T-helper 1 cell treated with Interleukin-12 subunit alpha and Interleukin-12 subunit beta and Interleukin-4 antibody, amounts not matched to agents 30 ng/mL and 1 ng/mL, for 36 hours (primary cell): ENCODE data around the gene ZMYM1. TPM values are rescaled to one million over a fixed set of nuclear protein-coding genes. Genes with fewer than 3 reads are reported as not detected.
"Not testable (repeated sequence)": the region's sequence is repeated elsewhere in the genome, so short reads cannot be mapped to it uniquely, and the experiment has no call there.

ENCODE experiments used
- intact Hi-C: fragments of 100-400 bp; cut with micrococcal nuclease; formaldehyde crosslinking; loops from one replicate; pipeline ENCODE4 v1.15.1; 2024
- total RNA-seq: library from RNA; stranded (reverse); gene quantifications from 2 replicates; pipeline ENCODE4 v1.2.3, GENCODE V29; 2022

ZMYM1 gene
- total RNA-seq: 11.9 and 12.9 TPM in 2 replicates

DNA sequence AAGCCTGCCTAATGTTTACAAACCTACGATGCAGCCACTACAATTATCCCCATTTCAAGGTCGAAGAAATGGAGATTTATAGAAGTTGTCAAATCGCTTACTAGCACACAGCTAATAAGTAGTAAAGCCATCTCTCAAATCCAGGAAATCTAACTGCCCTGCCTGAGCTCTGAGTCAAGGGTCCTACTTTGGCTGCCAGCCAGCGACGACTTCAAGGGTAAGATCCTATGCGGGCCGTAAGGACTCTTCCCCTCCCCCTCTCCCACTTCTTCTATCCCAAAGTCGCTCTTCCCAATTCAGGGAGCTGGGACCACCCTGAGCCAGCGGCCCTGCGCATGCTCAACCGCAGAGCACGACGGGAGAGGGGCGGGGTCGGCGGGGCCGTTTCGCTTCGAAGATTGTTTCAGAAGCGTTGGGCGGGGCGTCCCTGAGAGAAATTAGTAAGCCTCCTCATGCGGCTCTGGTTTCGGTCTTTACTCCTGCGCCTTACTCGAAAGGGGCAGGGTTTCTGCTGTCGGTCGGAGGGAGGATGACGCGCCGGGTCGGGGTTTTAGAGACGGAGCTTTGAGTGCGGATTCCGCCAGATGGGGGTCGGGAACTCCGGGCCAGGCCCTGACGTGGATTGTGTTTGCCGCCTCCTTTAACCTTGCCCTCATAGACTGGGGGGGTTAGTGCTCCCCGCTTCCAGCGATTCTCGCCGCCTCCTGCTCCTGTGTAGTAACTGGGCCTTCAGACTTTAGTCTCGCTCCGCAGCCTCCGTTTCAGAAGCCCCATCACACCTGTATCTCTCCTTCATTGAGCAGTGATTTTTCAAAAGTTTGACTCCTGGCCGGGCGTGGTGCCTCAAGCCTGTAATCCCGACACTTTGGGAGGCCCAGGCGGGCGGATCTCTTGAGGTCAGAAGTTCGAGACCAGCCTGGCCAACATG is at the start of gene ZMYM1:
Gene ZMYM1 (plus strand): TSS at position 383 of the 928 bp plus-strand sequence. CDS start 14,603 bp downstream, outside the sequence.
- intact Hi-C loops: loop anchor here (1.0 to 5.0 kb wide), 6 partner anchors 48 to 562 kb away; partner anchors contain the start of genes PSMB2, TMEM35B and ZMYM6

DNA sequence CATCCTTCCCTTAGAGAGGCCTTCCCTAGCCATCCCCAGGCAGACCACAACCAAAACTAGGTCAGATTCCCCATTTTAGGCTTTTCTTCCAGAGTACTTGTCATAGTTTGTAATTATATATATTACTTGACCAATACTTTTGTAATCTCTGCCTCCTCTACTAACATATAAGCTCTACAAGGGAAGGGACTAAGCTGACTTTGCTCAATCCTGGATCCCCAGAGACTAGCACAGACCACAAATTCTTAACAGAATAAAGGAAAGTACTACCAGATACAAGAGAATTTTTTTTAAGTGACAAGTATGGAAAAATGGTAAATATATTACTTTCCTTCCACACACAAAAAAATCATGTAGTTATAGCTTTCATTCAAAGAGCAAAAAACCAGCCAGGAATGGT is 49.4 kb upstream of the ZMYM1 start:
- intact Hi-C loops: loop anchor here (2.0 to 5.0 kb wide), 5 partner anchors 171 to 1193 kb away; partner anchors contain the start of genes CLSPN, KIAA0319L, NCDN and PSMB2

DNA sequence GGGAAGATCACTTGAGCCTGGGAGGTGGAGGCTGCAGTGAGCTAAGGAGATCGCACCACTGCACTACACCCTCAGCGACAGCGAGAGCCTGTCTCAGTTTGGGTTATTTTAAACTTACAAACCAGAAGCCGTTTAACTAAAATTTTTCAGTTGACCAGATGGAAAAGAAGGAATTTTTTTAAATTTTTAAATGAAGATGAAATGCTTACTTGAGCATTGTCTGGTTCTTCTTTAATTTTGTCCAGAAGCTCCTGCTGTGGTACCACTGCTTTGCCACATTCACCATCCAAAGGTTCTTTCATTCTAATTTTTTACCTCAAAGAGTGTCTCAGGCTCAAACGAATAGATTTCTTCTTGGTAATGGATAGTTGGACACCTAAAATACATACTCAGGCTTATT is 48.8 kb upstream of the ZMYM1 start:
- intact Hi-C loops: loop anchor here (2.0 to 5.0 kb wide), 5 partner anchors 172 to 1192 kb away; partner anchors contain the start of genes CLSPN, KIAA0319L, NCDN and PSMB2

- intact Hi-C loops: loop anchor here (1.0 to 5.0 kb wide), 11 partner anchors 46 to 1191 kb away; partner anchors contain the start of genes AGO1, CLSPN, KIAA0319L and NCDN
These were observed 48.3 kb upstream of the ZMYM1 start for GRCh38 chr1:35030756-35031446.

DNA sequence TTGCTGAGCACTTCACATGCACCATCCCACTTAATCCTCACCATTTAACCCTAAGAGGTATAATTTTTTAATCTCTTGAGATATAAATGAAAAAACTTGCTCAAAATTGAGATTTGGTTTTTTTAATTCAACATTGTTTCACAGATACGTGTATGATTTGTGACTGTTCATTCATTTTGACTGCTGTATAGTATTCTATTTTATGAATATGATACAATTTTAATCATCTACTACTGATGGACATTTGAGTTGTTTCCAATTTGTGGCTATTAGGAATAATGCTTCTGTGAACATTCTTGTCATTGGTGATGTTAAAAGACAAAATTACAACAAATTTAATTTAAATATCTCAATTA is 46.8 kb upstream of the ZMYM1 start:
- intact Hi-C loops: loop anchor here (5.0 kb wide), 3 partner anchors 525 to 1190 kb away; partner anchors contain the start of genes CLSPN, KIAA0319L, NCDN and THRAP3

DNA sequence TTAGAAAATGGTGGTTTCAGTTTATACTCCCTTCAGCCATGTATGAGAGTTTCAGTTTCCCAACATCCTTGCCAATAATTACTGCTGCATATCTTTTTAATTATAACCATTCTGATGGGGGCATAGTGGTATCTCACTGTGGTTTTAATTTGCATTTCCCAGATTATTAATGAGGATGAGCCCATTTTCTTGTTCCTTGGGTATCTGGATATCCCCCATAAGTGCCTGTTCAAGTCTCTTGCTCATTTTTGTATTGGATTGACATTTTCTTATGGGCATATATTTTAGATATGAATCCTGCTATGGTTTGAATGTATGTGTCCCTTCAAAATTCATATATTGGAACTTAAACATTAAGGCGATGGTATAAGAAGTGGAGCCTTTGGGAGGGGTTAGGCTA is 45.8 kb upstream of the ZMYM1 start:
- intact Hi-C loops: loop anchor here (5.0 kb wide), 3 partner anchors 524 to 1189 kb away; partner anchors contain the start of genes CLSPN, KIAA0319L, NCDN and THRAP3

- intact Hi-C loops: no loop called here
These were observed 42.6 kb upstream of the ZMYM1 start for GRCh38 chr1:35036621-35037020.

DNA sequence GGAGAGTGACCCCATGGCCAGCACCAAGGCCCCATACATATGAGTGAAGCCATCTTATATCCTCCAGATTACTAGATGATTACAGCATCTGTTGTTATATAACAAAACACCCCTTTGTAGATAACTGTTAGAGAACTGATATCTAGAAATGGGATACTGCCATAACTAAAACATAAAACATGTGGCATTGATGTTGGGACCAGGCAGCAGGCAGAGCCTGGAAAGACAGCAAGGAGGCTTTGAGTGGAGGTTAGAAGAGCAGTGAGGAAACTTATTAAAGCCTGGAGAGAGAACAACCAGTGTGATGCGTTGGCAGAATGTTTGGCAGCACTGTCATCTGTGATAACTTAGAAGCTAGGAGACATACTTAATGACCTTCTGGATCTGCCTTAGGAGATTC is 42.0 kb upstream of the ZMYM1 start:
- intact Hi-C loops: no loop called here

GRCh38 chr1:35038723-35039122 is 40.5 kb upstream of the ZMYM1 start:
- intact Hi-C loops: no loop called here

GRCh38 chr1:35043498-35043897 is 35.7 kb upstream of the ZMYM1 start:
- intact Hi-C loops: no loop called here

GRCh38 chr1:35044431-35044830 is 34.8 kb upstream of the ZMYM1 start:
- intact Hi-C loops: no loop called here

GRCh38 chr1:35046730-35047129 is 32.5 kb upstream of the ZMYM1 start:
- intact Hi-C loops: no loop called here

- intact Hi-C loops: no loop called here
These were observed 31.9 kb upstream of the ZMYM1 start for GRCh38 chr1:35047188-35047858.

- intact Hi-C loops: no loop called here
These were observed 30.1 kb upstream of the ZMYM1 start for GRCh38 chr1:35049116-35049515.

DNA sequence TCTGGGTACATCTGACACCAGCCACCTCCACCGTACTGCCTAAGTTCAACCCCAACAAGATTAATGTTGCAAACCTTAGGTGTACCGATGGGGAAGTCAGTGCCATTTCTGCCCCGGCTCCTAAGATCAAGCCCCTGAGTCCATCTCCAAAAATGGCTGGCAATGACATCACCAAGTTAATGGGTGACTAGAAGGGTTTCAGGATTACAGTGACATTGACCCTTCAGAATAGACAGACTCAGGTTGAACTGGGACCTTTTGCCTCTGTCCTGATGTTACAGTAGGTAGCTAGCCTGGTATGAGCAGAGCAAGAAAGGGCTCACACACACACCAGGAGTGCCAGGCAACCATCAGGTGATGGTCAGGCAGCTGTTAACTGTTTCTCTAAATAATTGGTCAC is 25.8 kb upstream of the ZMYM1 start:
- intact Hi-C loops: no loop called here

DNA sequence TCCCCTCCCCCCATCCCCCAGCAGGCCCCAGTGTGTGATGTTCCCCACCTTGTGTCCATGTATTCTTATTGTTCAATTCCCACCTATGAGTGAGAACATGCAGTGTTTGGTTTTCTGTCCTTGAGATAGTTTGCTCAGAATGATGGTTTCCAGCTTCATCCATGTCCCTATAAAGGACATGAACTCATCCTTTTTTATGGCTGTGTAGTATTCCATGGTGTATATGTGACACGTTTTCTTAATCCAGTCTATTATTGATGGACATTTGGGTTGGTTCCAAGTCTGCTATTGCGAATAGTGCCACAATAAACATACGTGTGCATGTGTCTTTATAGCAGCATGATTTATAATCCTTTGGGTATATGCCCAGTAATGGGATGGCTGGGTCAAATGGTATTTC is 24.9 kb upstream of the ZMYM1 start:
- intact Hi-C loops: not testable (repeated sequence)

DNA sequence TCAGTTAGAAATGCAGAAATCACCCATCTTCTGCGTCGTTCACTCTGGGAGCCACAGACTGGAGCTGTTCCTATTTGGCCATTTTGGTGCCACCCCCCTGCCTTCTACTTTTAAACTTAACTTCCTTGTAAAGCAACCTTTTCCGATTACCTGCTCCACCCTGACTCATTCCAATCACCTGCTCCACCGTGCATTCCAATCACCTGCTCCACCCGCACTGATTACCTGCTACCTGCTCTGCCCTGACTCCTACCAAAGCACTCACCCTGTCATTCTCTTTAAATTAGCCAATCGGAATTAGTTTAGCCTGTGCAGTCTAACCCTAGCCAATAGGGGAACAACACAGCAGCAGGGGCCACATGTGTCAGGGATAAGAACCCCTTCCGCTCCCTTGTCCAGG is 20.9 kb upstream of the ZMYM1 start:
- intact Hi-C loops: not testable (repeated sequence)

DNA sequence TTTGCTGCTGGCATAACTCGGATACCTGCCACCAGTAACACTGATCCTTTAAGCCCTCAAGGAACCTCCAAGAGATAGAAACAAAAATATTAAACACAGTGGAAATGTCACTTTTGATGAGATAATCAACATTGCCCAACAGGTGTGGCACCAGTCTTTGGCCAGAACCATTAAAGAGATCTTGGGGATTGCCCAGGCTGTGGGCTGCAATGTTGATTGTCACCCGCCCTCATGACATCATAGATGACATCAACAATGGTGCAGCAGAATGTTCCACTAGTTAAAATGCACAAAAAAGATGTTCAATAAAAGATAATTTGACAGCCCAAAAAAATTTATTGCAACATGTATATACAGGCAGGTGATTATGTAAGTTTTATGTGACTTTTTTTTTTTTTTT is 20.2 kb upstream of the ZMYM1 start:
- intact Hi-C loops: no loop called here

DNA sequence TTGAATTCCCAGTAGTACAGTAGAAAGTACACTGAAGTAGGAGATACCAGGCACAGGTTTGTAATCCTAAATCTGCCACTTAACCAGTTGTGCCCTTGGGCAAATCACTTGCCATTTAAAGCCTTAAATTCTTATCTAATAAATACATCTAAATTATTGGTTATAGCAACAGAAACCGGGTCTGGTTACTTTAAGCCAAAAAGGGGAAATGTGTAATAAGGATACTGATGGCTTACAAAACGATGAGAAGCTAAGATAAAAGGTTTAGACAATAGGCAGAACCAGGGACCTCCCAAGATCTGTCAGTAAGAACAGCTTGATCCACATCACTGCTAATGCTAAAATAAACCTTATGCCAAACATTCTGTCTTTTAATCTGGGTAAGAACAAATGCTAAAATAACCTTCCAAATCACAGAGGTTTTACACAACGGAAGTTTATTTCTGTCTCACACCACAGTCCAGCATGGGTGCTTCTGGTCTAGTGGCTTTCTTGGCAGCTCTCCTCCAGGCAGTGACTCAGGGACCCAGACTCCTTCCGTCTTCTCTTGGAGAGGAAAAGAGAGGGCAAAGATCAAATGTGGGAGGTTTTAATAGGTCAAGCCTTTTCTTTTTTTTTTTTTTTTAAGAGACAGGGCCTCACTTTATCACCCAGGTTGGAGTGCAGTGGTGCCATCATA is 16.5 kb upstream of the ZMYM1 start:
- intact Hi-C loops: no loop called here

DNA sequence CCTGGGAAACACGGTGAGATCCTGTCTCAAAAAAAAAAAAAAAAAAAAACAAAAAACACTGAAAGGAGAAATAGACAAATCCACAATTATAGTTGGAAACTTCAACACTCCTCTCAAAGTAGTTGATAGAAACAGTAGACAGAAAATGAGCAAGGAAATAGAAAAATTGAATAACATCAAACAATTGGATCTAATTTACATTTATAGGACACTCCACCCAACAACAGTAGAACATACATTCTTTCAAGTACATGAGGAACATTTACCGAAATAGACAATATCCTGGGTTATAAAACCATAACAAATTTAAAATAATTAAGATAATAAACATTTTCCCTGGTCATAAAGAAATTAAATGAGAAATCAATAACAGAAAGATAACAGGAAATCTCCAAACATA is 14.9 kb upstream of the ZMYM1 start:
- intact Hi-C loops: no loop called here

- intact Hi-C loops: no loop called here
These were observed 9.4 kb upstream of the ZMYM1 start for GRCh38 chr1:35069746-35070145.
